SK-N-SH (cell line): ENCODE measurements around the gene MTFMT. TPM values are rescaled to one million over a fixed set of nuclear protein-coding genes. Genes with fewer than 3 reads are reported as not detected.

Experiments
- CTCF ChIA-PET: fragments of 300-600, 350-600 bp; formaldehyde crosslinking; extraction: SDS; loops from one replicate; lab custom pipeline; 2021; lab: Yijun Ruan, JAX
- POLR2A ChIA-PET: fragments of 350-600 bp; sonication (Branson Sonifier 250); formaldehyde crosslinking; extraction: SDS; loops from one replicate; lab custom pipeline; 2020; ENCODE audit warnings: antibody characterized with exemption, inconsistent platforms; lab: Yijun Ruan, JAX
- DNase-seq: peaks from one replicate; pipeline ENCODE4 v3.0.0; 2012
- H2AFZ ChIP-seq: fragments of 200-600 bp; sonication (generic); 2 replicates; pipeline ENCODE4 v1.8.1; 2016; ENCODE audit warnings: antibody characterized with exemption, mild to moderate bottlenecking, low read depth
- H3F3A ChIP-seq: fragments of 200-600 bp; sonication (generic); replicated peaks from 2 replicates; pipeline ENCODE3; 2016; ENCODE audit warnings: antibody characterized with exemption, mild to moderate bottlenecking; ENCODE audit not compliant: insufficient read depth
- H3K27ac ChIP-seq, 2 experiments: fragments of 200-500 bp in 1 of 2; fragments of 200-600 bp in 1 of 2; sonication (Bioruptor generic) in 1 of 2; sonication (generic), shearing (Covaris generic) in 1 of 2; 2 replicates each; pipeline versions ENCODE4 v1.5.1 to v1.6.1; 2014 to 2016; ENCODE audit warnings: low read depth in 2 of 2, inconsistent platforms in 1 of 2, low read length in 1 of 2, mild to moderate bottlenecking in 1 of 2, mixed read lengths in 1 of 2
- H3K27me3 ChIP-seq: fragments of 200-600 bp; sonication (generic), shearing (Covaris generic); 2 replicates; pipeline ENCODE4 v1.6.1; 2016; ENCODE audit warnings: mixed run types; ENCODE audit not compliant: insufficient read depth
- H3K36me3 ChIP-seq, 2 experiments: fragments of 200-500 bp in 1 of 2; fragments of 200-600 bp in 1 of 2; sonication (Bioruptor generic) in 1 of 2; sonication (generic) in 1 of 2; replicated peaks in 1 of 2; 2 replicates each; pipeline versions ENCODE3 to v1.5.1; 2014 to 2016; ENCODE audit warnings: low read length in 1 of 2, mild to moderate bottlenecking in 1 of 2; ENCODE audit not compliant: insufficient read depth in 2 of 2, control insufficient read depth in 1 of 2
- H3K4me1 ChIP-seq, 2 experiments: fragments of 200-500 bp in 1 of 2; fragments of 200-600 bp in 1 of 2; sonication (Bioruptor generic) in 1 of 2; sonication (generic), shearing (Covaris generic) in 1 of 2; 2 replicates each; pipeline versions ENCODE4 v1.5.1 to v1.6.1; 2014 to 2016; ENCODE audit warnings: low read depth in 1 of 2, low read length in 1 of 2, mixed run types in 1 of 2; ENCODE audit not compliant: insufficient read depth in 2 of 2, control insufficient read depth in 1 of 2
- H3K4me2 ChIP-seq: fragments of 200-600 bp; sonication (generic), shearing (Covaris generic); 2 replicates; pipeline ENCODE4 v1.6.1; 2017; ENCODE audit warnings: mixed run types
- H3K4me3 ChIP-seq, 2 experiments: fragments of 200-500 bp in 1 of 2; fragments of 200-600 bp in 1 of 2; sonication (Bioruptor generic) in 1 of 2; sonication (generic), shearing (Covaris generic) in 1 of 2; 2 replicates each; pipeline versions ENCODE4 v1.5.1 to v1.8.1; 2014 to 2016; ENCODE audit warnings: low read depth in 2 of 2, inconsistent platforms in 1 of 2, low read length in 1 of 2, mild to moderate bottlenecking in 1 of 2, mixed read lengths in 1 of 2, moderate library complexity in 1 of 2
- H3K79me2 ChIP-seq: fragments of 200-600 bp; sonication (generic); 2 replicates; pipeline ENCODE4 v1.8.1; 2017; ENCODE audit warnings: mild to moderate bottlenecking; ENCODE audit not compliant: insufficient read depth
- H3K9ac ChIP-seq: fragments of 200-600 bp; sonication (generic); 2 replicates; pipeline ENCODE4 v1.6.1; 2017; ENCODE audit warnings: mixed run types
- H3K9me2 ChIP-seq: fragments of 200-600 bp; sonication (generic); 2 replicates; pipeline ENCODE4 v1.6.1; 2017; ENCODE audit warnings: mixed run types
- H3K9me3 ChIP-seq: fragments of 200-600 bp; sonication (generic); 2 replicates; pipeline ENCODE4 v1.6.1; 2017; ENCODE audit warnings: mixed run types, mild to moderate bottlenecking, moderate library complexity
- H4K20me1 ChIP-seq: fragments of 200-600 bp; sonication (generic); 2 replicates; pipeline ENCODE4 v1.6.1; 2017; ENCODE audit warnings: mild to moderate bottlenecking, mixed run types; ENCODE audit not compliant: insufficient read depth
- CHD2 ChIP-seq: fragments of 150-350 bp; IDR thresholded peaks from 2 replicates; pipeline ENCODE4 v1.6.1; 2018; ENCODE audit warnings: low read length; ENCODE audit not compliant: partially characterized antibody
- EP300 ChIP-seq, 2 experiments: IDR thresholded peaks; 2 replicates each; pipeline versions ENCODE4 v1.4.0 to v1.6.1; 2012; ENCODE audit warnings: borderline replicate concordance in 1 of 2, low read depth in 1 of 2, low read length in 1 of 2
- EZH2phosphoT487 ChIP-seq: fragments of 200-600 bp; sonication (generic); IDR thresholded peaks from 2 replicates; pipeline ENCODE4 v1.6.1; 2017; ENCODE audit warnings: low read depth, mixed run types, mild to moderate bottlenecking, antibody characterized with exemption, moderate library complexity, borderline replicate concordance
- FOSL2 ChIP-seq: IDR thresholded peaks from 2 replicates; pipeline ENCODE4 v1.4.0; 2012; ENCODE audit warnings: low read depth, mild to moderate bottlenecking, moderate library complexity, borderline replicate concordance
- FOXM1 ChIP-seq: IDR thresholded peaks from 2 replicates; pipeline ENCODE4 v1.4.0; 2012; ENCODE audit warnings: low read depth, mild to moderate bottlenecking
- GABPA ChIP-seq: IDR thresholded peaks from 2 replicates; pipeline ENCODE4 v1.4.0; 2012; ENCODE audit warnings: low read depth, mild to moderate bottlenecking
- IRF3 ChIP-seq: fragments of 150-350 bp; IDR thresholded peaks from 2 replicates; pipeline ENCODE4 v1.6.1; 2016; ENCODE audit warnings: mild to moderate bottlenecking, low read depth, low read length
- JUND ChIP-seq: IDR thresholded peaks from 2 replicates; pipeline ENCODE4 v1.4.0; 2012
- MAX ChIP-seq: IDR thresholded peaks from 2 replicates; pipeline ENCODE4 v1.4.0; 2012; ENCODE audit warnings: low read depth
- NRF1 ChIP-seq: IDR thresholded peaks from 2 replicates; pipeline ENCODE4 v1.6.1; 2012; ENCODE audit warnings: low read depth, mild to moderate bottlenecking, low read length
- POLR2AphosphoS5 ChIP-seq: IDR thresholded peaks from 2 replicates; pipeline ENCODE4 v1.6.1; 2012; ENCODE audit warnings: low read depth, low read length
- RAD21 ChIP-seq: IDR thresholded peaks from 2 replicates; pipeline ENCODE4 v1.6.1; 2012; ENCODE audit warnings: mild to moderate bottlenecking, low read length
- REST ChIP-seq: IDR thresholded peaks from 2 replicates; pipeline ENCODE4 v1.6.1; 2012; ENCODE audit warnings: mild to moderate bottlenecking, low read depth, low read length, moderate library complexity
- RFX5 ChIP-seq: IDR thresholded peaks from 2 replicates; pipeline ENCODE4 v1.6.1; 2012; ENCODE audit warnings: mild to moderate bottlenecking, improper control_type of control experiment, low read length
- RXRA ChIP-seq: IDR thresholded peaks from 2 replicates; pipeline ENCODE4 v1.4.0; 2012; ENCODE audit warnings: low read depth, mild to moderate bottlenecking, borderline replicate concordance
- SMC3 ChIP-seq: IDR thresholded peaks from 2 replicates; pipeline ENCODE4 v1.6.1; 2012; ENCODE audit warnings: low read depth, low read length, improper control_type of control experiment
- TAF1 ChIP-seq: IDR thresholded peaks from 2 replicates; pipeline ENCODE4 v1.6.1; 2012; ENCODE audit warnings: low read depth, mild to moderate bottlenecking, low read length, moderate library complexity, borderline replicate concordance
- TCF12 ChIP-seq: IDR thresholded peaks from 2 replicates; pipeline ENCODE4 v1.4.0; 2012
- USF1 ChIP-seq: IDR thresholded peaks from 2 replicates; pipeline ENCODE4 v1.4.0; 2012; ENCODE audit warnings: low read depth, borderline replicate concordance
- YY1 ChIP-seq: IDR thresholded peaks from 2 replicates; pipeline ENCODE4 v1.4.0; 2012; ENCODE audit warnings: low read depth, mild to moderate bottlenecking
- ZBTB33 ChIP-seq: IDR thresholded peaks from 2 replicates; pipeline ENCODE4 v1.4.0; 2012; ENCODE audit warnings: low read depth, borderline replicate concordance
- WGBS: methylation state at CpG from one replicate; pipeline ENCODE4 v1.1.6; 2017; ENCODE audit warnings: low lambda C conversion rate; 5-methylcytosine and 5-hydroxymethylcytosine counted together
- polyA plus RNA-seq, 3 experiments: library from polyadenylated mRNA; depleted of rRNA; stranded (reverse); fragments of >200 nt; gene quantifications; 2 replicates each; pipeline ENCODE4 v1.2.3, GENCODE V29; 2012

The MTFMT gene
- polyA plus RNA-seq, 1 of the 3 experiments (the other 2 are of a cell fraction), result 12.1 TPM

- Histone ChIP-seq H3K36me3 (peaks cover 30 to 32% of the 10 kb centered on the region in 2 experiments), H3K9me2 (no peaks in the 10 kb centered on the region), H3F3A (no peaks in the 10 kb centered on the region), H4K20me1 (no peaks in the 10 kb centered on the region), H3K4me3 (no peak overlapping the region), H3K27ac (no peak overlapping the region), H3K27me3 (no peaks in the 10 kb centered on the region), H3K9ac (no peak overlapping the region), H3K4me1 (peaks cover 0 to 6% of the 10 kb centered on the region in 2 experiments; a peak in 2 of 4 replicates), H3K4me2 (no peak overlapping the region), H2AFZ (no peak overlapping the region), H3K79me2 (peaks cover 25% of the 10 kb centered on the region), H3K9me3 (no peaks in the 10 kb centered on the region)
- no peak for DNase-seq
- 92% methylated on average over 6 of the region's 6 CpGs for WGBS
- CTCF ChIA-PET, result interaction anchor here (0.8 kb wide), 1 partner anchor 8 kb away, joined by 3 read pairs; no protein-coding TSS in a partner anchor
- POLR2A ChIA-PET, result no interaction called here
- TF ChIP-seq RFX5 (no peak), NRF1 (no peak), FOXM1 (no peak), RXRA (no peak), EZH2phosphoT487 (no peak), POLR2AphosphoS5 (no peak), ZBTB33 (no peak), RAD21 (no peak), TCF12 (no peak), CHD2 (no peak), TAF1 (no peak)
Observed at GRCh38 chr15:65026756-65027155, 2.7 kb downstream of the MTFMT start.

- Histone ChIP-seq H3K9ac (no peak overlapping the region), H3K4me2 (no peak overlapping the region), H3K9me3 (no peaks in the 10 kb centered on the region), H4K20me1 (no peaks in the 10 kb centered on the region), H3K27ac (no peak overlapping the region), H2AFZ (no peak overlapping the region), H3K79me2 (no peaks in the 10 kb centered on the region), H3K4me3 (no peak overlapping the region), H3K9me2 (no peaks in the 10 kb centered on the region)
- ChIA-PET CTCF (interaction anchor here (1.4 to 1.8 kb wide), 2 partner anchors 16 to 80 kb away, joined by 3 to 4 read pairs; no protein-coding TSS in a partner anchor), POLR2A (no interaction called here)
- DNase-seq, result no peak
- no peak for TF ChIP-seq GABPA
- TF ChIP-seq TCF12, result no peak
- no peak for TF ChIP-seq USF1
- no peak for TF ChIP-seq FOSL2
- TF ChIP-seq YY1, result no peak
- no peak for TF ChIP-seq REST
- no peak for TF ChIP-seq EP300 (IDR thresholded peaks at IDR 0.05; ENCODE audit: borderline replicate concordance in 1 of 2, low read depth in 1 of 2, low read length in 1 of 2)
- TF ChIP-seq JUND, result no peak
- TF ChIP-seq RXRA, result no peak
- TF ChIP-seq IRF3, result no peak
- no peak for TF ChIP-seq MAX
- no peak for TF ChIP-seq SMC3
- no peak for TF ChIP-seq TAF1
- no peak for TF ChIP-seq EZH2phosphoT487
- TF ChIP-seq, all 33 proteins: peak for 0
- H3K27me3 ChIP-seq, result no peaks in the 10 kb centered on the region
- peaks cover 9% of the 10 kb centered on the region for H3F3A ChIP-seq
- no peaks in the 10 kb centered on the region for H3K4me1 ChIP-seq
- peaks cover 54 to 76% of the 10 kb centered on the region in 2 experiments for H3K36me3 ChIP-seq
Observed at GRCh38 chr15:65021488-65021887, 8.0 kb downstream of the MTFMT start.
